Measurements from ENCODE around the gene PATL2.

PATL2 gene

GRCh38 chr15:44734839-44735481 is 23.8 kb upstream of the PATL2 start:
- no peak overlapping the region for H3K27ac ChIP-seq
- TF ChIP-seq CTCF (conservative IDR thresholded peaks at IDR 0.05) (no peak), ZFX (IDR thresholded peaks at IDR 0.05) (no peak)

DNA sequence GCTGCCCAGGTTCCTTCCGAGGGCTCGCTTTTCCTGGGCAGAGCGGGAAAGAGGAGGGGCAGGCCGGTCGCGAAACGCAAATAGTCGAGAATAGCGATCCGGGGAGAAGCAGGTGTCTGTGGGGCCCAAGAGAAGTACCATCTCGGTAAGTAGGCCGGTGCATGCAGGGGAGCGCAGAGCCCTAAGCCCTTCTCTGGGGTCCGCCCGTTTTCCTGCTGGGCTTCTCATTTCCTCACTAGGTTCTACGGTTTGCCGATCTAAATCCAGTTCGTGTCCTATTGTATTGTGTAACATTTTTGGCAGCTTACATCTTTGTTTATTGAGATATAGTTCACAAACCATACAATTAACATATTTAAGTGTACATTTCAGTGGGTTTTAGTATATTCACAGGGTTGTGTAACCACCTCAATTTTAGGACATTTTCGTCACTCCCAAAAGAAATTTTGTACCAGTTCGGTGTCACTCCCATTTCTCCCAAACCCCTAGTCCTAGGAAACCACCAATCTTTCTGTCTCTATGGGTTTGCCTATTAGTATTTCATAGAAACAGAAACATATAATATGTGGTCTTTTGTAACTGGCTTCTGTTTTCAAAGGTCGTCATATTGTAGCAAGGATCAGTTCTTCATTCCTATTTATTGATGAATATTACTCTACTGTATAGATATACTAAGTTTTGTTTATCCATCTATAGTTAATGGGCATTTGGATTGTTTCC is 18.4 kb upstream of the PATL2 start:
- peak overlapping the region; percentile 77 for H3K27ac ChIP-seq
- TF ChIP-seq CTCF (conservative IDR thresholded peaks at IDR 0.05), result no peak
- TF ChIP-seq ZFX (IDR thresholded peaks at IDR 0.05), result no peak

DNA sequence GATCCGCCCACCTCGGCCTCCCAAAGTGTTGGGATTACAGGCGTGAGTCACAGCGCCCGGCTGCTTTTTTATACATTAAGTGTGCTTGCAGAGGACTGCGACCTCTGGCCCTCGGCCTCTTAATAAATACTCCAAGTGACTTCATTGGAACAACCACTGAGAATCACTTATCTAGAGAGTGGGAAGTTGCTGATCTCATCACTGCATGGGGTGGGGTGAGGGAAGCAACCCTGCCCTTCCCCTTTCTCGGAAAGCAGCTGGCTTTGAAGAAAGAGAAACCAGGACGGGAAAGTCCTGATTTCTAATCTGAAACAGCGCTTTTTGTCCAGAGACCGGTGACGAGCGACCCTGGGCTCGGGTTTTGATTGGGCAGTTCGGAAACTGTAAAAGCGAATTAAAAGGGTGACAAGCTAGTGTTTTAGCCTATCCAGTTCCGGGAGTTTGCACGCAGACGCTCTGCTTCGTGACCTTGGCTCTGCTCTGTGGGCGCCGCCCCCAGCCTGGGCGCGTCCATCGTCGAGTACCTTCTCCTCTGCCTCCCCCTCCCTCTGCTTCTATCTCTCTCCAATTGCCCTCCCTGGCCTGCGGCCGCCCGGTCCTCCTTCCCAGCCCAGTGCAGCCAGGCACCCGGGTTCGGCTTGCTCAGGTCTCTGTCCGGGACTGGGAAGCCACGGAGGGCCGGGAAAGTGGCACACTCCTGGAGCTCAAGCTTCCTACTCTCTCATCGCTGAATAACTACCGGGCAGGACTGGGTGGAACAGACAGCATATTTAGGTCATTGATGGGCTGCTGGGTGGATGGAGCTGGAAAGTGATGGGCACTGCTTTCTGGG is 17.7 kb upstream of the PATL2 start:
- H3K27ac ChIP-seq, result peak overlapping the region; percentile 77
- TF ChIP-seq ZFX (IDR thresholded peaks at IDR 0.05) (no peak), CTCF (conservative IDR thresholded peaks at IDR 0.05) (no peak)

GRCh38 chr15:44728232-44728575 is 17.1 kb upstream of the PATL2 start:
- peak overlapping the region; percentile 77 for H3K27ac ChIP-seq

DNA sequence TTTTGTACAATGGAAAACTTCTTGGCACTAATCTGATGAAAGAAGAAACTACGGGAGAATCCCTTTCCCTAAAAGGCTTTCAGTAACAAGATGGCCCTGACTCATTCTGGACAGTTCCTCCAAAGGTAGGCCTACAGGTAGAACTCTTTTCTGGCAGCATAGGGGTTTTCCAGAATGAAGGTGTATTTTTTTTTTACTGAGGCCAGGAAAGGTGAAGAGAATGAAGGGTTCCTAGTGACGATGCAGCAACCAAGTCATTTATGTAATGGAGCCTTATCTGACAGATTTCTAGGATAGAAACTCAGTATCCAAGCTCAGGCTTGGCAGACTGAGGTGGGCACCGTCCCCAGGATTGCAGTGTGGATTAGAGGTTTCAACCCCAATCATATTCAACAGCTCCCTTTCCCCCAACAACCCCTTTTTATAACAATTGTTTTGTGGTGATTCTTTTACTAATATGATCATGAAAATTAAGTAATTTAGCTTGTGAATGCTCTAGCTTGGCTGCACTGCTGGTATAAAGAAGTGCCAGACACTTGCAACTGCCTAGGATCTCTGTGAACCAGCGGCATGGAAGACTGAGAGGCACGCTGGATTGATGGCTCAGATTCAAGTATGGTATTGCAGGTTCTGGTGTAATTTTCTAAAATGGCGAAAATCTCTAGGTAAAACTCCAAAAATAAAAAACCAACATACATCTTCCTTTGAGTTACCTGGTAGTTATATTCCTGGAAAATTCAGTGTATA is 16.5 kb upstream of the PATL2 start:
- peak overlapping the region; percentile 77 for H3K27ac ChIP-seq
- TF ChIP-seq CTCF (conservative IDR thresholded peaks at IDR 0.05), result no peak
- TF ChIP-seq ZFX (IDR thresholded peaks at IDR 0.05), result no peak

DNA sequence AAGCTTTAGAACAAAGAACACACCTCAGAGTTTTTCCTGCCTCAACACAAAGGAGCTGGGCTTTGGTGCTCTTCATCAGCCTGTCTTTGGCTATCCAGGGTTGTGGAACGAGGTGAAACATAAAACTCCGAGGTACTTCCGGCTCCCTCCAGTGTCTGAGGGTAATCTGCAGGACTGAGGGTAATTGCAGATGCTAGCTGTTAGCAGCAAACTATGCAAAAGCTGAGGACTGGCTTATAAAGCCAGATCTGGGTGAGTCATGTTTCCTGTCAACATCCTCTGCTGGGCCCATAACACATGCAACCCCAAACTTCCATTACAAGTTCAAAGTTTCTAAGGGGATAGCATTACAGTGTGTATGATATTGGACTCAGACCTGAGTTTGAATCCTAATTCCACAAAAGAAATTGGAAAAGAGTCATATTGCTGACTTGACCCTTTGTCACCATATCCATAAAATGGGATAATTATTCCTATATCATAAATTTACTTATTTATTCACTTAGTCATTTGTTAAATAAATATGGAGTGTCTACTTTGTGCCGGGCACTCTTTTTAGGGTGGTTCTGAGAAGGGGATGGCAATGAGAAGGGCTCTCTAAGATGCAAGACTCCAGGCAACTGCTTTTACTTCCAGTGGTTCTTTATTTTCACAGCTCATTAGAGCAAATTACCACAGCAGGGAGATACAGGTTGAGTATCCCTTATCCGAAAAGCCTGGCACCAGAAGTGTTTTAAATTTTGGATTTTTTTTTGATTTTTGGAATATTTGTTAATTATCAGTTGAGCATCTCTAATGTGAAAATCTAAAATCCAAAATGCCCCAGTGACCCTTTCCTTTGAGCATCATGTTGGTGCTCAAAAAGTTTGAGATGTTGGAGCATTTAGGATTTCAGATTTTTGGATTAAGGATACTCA is 15.7 kb upstream of the PATL2 start:
- H3K27ac ChIP-seq, result no peak overlapping the region
- TF ChIP-seq ZFX (IDR thresholded peaks at IDR 0.05), result no peak
- no peak for TF ChIP-seq CTCF (conservative IDR thresholded peaks at IDR 0.05)

DNA sequence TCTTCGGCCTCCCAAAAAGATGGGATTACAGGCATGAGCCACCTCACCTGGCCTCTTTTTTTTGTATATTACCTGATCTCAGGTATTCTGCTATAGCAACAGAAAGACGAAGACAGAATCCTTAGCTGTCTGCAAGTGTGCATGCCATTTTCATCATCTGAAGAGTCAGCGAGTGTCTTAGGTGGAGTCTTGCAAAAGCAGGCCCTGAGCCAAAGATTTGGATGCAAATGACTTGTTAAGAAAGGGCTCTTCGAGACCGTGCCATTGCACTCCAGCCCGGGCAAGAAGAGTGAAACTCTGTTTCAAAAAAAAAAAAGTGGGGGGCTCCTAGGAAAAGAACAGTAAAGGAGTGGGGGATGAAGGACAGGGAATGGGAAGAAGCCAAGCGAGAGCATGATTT is 15.0 kb upstream of the PATL2 start:
- TF ChIP-seq CTCF (conservative IDR thresholded peaks at IDR 0.05) (no peak), ZFX (IDR thresholded peaks at IDR 0.05) (no peak)
- no peak overlapping the region for H3K27ac ChIP-seq
